Bronchus fibroblast of lung (primary cell): ENCODE data around the gene STX7. TPM values are rescaled to one million over a fixed set of nuclear protein-coding genes. Genes with fewer than 3 reads are reported as not detected.

ENCODE experiments used
- total RNA-seq: library from RNA; depleted of rRNA; stranded (reverse); fragments of >200 nt; gene quantifications from 2 replicates; pipeline ENCODE4 v1.2.3, GENCODE V29; 2015

STX7 gene
- 24.9 and 28.1 TPM in 2 replicates for total RNA-seq

DNA sequence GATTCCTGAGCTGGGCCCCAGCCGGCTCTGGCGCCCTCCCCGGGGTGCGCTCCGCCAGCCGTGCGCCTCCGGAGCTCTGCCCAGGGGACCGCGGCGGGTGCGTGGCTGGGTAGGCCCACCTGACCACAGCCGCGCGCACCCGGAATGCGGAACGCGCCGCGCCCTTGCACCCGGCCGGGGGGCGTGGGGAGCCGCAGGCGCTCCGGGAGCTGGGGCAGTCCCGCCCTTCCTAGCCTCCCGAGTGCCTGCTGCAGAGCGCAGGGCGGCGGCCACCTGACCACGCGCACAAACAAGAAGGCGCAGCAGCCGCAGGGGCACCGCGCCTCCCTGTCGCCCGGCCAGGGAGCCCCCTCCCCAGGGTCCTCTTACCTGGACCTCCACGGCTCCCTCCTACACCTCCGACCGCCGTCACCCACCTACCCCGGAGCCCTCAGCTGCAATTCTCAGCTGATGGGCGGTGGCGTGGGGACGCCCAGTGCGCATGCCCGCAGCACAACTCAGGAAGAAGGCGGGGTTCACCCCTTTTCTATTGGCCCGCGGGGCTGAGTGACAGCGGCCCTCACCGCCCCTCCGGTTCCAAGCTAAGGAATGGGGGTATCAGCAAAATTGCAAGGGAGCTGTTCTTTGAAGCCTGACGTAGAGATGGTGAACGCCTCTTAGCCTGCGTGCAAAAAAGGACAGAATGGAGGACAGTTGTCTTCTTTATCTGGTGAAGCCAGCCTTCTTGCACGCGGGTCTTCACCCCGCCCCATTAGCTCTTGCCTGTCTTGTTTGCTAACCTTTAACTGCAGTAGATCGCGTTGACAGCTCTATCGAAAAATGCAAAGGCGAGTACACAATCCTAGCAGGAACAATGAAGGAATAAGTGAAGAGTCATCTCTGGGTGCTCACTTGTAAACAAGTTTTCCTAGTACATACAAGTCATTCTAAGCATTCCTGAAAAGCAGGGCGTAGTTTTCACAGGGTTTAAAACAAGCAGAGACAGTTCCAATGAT lies at the start of gene STX7:
Gene STX7 (minus strand): TSS at position 479 of the 995 bp plus-strand sequence. CDS start 9,586 bp downstream, outside the sequence.

DNA sequence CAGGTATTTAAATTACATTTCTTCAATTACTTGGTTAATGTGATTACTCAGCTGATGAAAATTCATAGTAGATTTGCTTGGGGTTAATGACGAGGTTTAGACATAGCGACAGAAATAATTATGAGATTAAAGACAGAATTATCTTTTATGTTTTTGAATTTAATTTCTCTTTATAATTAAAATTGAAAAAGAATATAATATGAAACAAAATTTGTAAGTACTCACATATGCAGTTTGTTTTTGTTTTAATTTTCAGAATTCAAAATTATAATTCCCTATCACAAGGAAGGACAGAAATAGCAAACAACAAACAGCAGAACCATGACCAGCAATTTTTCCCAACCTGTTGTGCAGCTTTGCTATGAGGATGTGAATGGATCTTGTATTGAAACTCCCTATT lies 39.5 kb upstream of the STX7 start, which contains the start of gene TAAR8:
Gene TAAR8 (plus strand): TSS at position 301 of the 400 bp plus-strand sequence. CDS start 21 bp downstream, at position 322.

DNA sequence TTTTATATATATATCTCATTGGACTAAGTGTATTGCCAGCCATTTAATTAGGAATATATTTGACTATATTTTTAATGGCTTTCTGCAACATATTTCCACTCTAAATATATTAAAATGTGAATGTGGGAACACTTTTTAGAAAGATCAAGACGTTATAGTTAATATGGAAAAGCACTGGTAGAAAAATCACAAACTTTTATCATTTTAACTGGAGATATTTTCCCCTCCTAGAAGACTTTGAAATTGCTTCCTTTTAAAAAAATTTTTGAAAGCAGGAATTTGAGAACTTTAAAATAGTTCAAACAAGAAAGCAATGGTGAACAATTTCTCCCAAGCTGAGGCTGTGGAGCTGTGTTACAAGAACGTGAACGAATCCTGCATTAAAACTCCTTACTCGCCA lies 25.1 kb upstream of the STX7 start, which contains the start of gene TAAR9:
Gene TAAR9 (plus strand): TSS at position 301 of the 400 bp plus-strand sequence. CDS start 13 bp downstream, at position 314.

DNA sequence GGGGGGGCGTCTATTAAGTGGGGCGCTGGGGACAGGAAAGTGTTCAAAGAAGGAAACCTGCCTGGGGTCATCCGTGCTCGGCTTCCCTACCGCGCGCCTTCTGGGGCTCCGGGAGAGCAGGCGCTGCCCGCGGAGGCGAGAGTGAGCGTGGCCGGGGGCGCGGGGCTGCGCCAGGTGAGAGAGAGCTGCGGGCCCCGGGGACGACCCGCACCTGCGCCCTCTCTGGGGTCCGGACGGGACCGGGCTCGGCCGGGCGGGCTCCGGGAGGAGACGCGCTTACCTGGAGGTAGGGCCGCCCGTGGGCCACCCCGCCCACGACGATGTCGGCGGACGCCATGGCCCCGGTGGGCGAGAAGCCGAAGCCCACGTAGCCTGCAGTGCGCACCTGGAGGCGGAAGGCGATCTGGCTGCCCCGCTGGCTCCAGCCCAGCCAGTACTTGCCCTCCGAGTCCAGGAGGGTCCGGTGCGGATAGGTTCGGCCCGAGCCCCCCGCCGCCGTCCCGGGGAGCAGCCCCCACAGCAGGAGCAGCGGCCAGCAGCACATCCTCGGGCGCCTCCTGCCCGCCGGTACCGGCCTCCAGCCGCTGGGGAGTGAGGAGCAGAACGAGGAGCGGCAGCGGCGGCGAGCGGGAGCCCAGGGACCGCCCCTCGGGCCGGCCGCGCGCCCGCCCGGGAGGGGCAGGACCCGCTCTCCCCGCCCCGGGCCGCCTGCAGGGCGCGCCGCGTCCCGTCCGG lies 111.9 kb downstream of the STX7 start, which contains the start of gene MOXD1:
Gene MOXD1 (minus strand): TSS at position 593 of the 735 bp plus-strand sequence. CDS start 49 bp downstream, at position 544.

Other genes starting within 250 kb of the STX7 start
- gene MOXD1, start 111.6 kb downstream of the STX7 start, total RNA-seq, result 13.8 and 14.6 TPM in 2 replicates
- gene TAAR9, start 25.2 kb upstream of the STX7 start, total RNA-seq, result not detected in 2 replicates
- gene TAAR8, start 39.6 kb upstream of the STX7 start, total RNA-seq, result not detected in 2 replicates
- gene TAAR6, start 57.2 kb upstream of the STX7 start, total RNA-seq, result not detected in 2 replicates
- not detected in 2 replicates for gene TAAR5, start 76.6 kb upstream of the STX7 start, total RNA-seq
- not detected in 2 replicates for gene TAAR2, start 111.2 kb upstream of the STX7 start, total RNA-seq
- not detected in 2 replicates for gene TAAR1, start 146.1 kb upstream of the STX7 start, total RNA-seq
- under 0.01 TPM in 1 of 2 replicates, not detected in the other for gene VNN1, start 200.9 kb upstream of the STX7 start, total RNA-seq
- gene VNN2, start 244.8 kb upstream of the STX7 start, total RNA-seq, result not detected in 2 replicates